Cardiac fibroblast (primary cell): ENCODE measurements around the gene MYEOV.

ENCODE experiments used
- DNase-seq, 2 donors: peaks; one replicate each; pipeline versions ENCODE4 v3.0.0 to v3.0.0-alpha.2; 2010; ENCODE audit warnings: low read depth in 2 of 2
- H3K4me3 ChIP-seq, 2 donors: replicated peaks in 1 of 2; 1 replicate in 1 of 2; 2 replicates in 1 of 2; pipeline ENCODE4 v1.5.1; 2011; ENCODE audit warnings: low read depth in 2 of 2, low read length in 2 of 2, mild to moderate bottlenecking in 2 of 2, moderate library complexity in 1 of 2
- CTCF ChIP-seq: IDR thresholded peaks from one replicate; pipeline ENCODE4 v1.5.1; 2011; ENCODE audit warnings: low read depth, mild to moderate bottlenecking, low read length, inconsistent platforms

The MYEOV gene

GRCh38 chr11:69272055-69272454 lies 21.9 kb upstream of the MYEOV start:
- no peak for TF ChIP-seq CTCF
- no peak for DNase-seq
- H3K4me3 ChIP-seq: no peak overlapping the region

DNA sequence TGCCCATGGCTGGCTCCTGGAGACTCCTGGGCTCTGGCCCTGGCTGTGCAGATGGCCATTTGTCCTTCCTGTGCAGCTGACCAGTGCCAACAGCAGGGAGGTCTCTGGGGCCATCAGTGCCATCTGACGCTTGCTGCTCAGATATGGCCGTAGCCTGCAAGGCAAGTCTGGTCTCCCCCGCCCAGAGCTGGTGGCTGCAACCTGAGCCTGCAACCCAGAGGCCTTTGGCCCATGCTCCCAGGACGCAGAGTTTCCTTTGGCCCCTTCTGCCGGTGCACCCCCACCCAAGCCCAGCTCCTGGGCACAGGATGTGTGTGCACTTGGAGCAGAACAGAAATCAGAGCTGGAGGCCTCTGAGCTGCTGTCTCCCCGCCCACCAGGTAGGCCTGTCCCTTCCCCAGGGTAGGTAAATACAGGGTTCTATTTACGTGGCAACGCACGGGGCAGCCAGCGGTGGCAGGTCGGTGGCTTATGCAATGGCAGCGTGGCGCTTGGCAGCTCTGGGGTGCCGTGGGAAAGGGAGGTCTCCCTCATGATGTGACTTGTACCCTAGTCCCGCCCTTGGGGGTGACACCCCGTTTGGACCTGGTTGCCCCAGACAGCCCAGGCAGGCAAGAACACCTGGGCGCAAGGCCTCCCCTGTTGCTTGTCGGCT lies 21.0 kb upstream of the MYEOV start:
- no peak overlapping the region for H3K4me3 ChIP-seq
- TF ChIP-seq CTCF: no peak
- DNase-seq: no peak

GRCh38 chr11:69273571-69273970 lies 20.4 kb upstream of the MYEOV start:
- no peak for TF ChIP-seq CTCF
- no peak for DNase-seq
- no peak overlapping the region for H3K4me3 ChIP-seq

GRCh38 chr11:69274531-69275016 lies 19.4 kb upstream of the MYEOV start:
- no peak for TF ChIP-seq CTCF
- no peak overlapping the region for H3K4me3 ChIP-seq
- no peak for DNase-seq

DNA sequence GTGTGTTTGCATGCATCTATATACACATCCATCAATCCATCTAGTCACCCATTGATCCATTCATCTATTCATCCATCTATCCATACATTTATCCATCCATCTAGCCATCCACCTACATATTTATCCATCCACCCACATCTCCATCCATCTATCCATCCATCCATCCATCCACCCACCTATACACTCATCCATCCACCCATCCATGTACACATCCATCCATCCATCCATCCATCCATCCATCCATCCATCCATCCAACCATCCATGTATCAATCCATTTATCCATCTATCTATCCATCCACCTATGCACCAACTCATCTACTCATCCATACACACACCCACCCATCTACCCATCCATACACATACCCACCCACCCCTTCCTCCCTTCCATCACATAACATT lies 18.8 kb upstream of the MYEOV start:
- TF ChIP-seq CTCF: no peak
- no peak for DNase-seq
- H3K4me3 ChIP-seq: no peak overlapping the region

DNA sequence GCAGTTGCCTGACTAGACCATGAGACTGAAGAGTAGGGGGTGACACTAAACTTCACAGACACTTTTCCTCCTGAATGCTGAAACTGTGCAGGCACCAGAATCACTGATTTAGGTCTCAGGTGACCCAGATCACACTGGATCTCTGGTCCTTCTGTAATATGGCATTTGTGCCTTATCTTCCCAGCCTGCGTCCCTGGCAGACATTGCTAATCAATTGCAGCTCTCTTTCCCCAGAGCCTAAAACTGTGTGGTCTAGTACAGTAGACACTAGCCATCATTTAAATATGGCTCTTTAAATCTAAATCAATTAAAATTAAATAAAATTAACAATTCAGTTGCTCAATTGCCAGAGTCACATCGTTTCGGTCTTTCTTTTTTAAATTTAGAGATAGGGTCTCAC lies 17.8 kb upstream of the MYEOV start:
- DNase-seq: no peak
- no peak for TF ChIP-seq CTCF
- no peak overlapping the region for H3K4me3 ChIP-seq
